Skin of body (tissue), 2 donors: ENCODE results near the gene FBXL7. TPM values are rescaled to one million over a fixed set of nuclear protein-coding genes. Genes with fewer than 3 reads are reported as not detected.

Source experiments
- DNase-seq: peaks from one replicate; lab custom pipeline; 2025; lab: John Stamatoyannopoulos, UW
- total RNA-seq: library from RNA; depleted of rRNA; stranded (reverse); fragments of >200 nt; gene quantifications from one replicate; pipeline ENCODE4 v1.2.3, GENCODE V29; 2014

The FBXL7 gene
- total RNA-seq, 1 donor from 2014 or later: 8.6 TPM

DNA sequence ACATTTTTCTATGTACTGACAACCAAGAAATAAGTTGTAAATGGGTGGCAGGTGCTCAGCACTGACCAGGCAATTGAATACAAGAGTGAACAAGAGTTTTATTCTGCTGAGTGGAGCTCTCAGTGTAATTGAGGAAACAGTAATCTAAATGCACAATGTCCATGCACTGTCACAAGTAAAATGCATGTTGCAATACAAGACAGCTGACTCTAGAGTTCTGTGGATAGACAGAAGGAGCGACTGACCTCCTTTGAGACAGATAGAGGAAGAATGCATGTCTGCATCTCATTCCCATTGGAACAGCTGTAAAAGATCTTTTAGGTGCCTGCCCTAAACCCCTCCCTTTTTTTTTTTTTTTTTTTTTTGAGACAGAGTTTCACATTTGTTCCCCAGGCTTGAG, 299.0 kb downstream of the FBXL7 start:
- DNase-seq: no peak

DNA sequence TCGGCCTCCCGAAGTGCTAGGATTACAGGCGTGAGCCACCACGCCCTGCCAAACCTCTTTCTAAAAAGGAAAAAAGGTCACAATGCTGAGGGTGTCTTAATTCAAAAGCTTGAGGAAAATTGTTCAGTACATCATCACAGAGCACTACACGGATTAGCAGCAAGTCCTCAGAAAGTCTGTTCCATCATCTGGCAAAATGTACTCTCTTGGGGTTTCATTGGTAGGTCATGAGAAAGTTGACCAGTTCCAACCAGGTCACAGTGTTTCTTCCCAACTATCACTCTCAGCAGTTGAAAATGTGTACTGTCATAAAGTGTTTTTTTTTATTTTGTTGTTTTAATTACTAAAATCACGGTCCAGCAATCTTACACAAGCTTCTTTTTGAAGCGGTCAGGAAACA, 299.6 kb downstream of the FBXL7 start:
- no peak for DNase-seq

DNA sequence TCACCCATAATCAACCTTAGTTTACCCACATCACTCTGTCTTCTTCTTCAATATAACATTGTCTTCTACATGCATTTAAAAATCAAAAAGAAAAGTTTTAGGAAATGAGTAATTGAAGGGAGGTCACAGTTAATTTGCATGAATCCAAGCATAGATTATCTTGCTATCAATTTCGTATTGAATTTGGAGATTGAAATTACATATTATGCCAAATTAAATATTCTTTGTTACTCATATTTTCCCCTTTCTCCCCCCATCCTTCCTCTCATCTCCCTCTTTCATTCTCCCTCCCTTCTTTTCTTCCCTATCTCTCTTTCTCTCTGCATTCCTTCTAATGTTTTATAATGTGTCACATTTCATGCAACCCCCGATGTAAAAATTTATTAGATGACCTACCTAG, 303.3 kb downstream of the FBXL7 start:
- DNase-seq: no peak

DNA sequence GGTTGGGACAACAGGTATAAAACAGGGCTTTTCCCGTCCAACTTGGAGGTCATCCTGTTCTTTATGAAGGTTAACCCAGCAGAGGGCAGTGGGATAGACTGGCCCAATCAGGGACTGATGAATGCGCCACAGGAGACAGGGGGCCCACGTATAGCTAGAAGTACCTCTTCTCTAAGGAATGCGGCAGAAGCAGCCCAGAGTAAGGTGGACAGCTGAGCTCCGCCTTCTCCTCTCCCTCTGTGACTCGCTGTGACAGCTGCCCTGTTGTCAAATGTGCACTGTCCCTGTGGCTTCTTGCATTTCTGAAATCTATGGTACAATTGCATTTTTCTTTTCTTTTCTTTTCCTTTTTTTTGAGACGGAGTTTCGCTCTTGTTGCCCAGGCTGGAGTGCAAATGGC, 306.6 kb downstream of the FBXL7 start:
- no peak for DNase-seq

DNA sequence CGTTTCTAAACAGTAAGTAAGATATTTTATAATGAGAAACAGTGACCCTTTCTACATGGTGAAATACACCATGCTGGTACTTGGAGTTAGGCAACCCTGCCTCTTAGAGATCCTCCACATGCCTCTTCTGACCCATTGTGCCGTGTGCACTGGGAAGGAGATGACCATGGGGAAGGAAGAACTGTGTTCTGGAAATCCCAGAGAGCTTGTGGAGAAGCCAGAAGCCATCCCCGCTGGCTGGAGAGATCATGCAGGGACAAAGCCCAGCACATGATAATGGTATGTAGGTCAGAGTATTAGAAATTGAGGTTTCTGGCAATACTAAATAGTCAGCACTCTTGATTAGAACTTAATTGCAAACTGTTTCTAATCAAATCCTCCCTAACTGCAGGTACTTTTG, 307.3 kb downstream of the FBXL7 start:
- no peak for DNase-seq

DNA sequence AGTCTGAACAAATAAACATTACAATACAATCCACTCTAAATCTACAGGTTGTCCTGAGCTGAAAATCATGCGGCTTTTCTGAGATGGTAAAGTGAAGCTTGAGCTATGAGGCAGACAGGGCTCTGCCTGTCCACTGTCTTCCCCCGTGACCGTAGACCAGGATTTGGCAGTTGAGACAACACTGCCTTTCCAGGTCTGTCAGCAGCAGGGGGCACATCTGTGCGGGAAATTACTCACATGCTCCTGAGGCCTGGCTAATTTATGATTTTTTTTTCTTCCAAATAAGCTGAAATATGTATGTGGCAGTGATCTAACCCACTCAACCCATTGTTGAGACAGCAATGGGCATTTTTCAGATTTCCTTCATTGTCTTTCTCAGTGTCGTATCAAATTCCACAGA, 307.9 kb downstream of the FBXL7 start:
- no peak for DNase-seq

DNA sequence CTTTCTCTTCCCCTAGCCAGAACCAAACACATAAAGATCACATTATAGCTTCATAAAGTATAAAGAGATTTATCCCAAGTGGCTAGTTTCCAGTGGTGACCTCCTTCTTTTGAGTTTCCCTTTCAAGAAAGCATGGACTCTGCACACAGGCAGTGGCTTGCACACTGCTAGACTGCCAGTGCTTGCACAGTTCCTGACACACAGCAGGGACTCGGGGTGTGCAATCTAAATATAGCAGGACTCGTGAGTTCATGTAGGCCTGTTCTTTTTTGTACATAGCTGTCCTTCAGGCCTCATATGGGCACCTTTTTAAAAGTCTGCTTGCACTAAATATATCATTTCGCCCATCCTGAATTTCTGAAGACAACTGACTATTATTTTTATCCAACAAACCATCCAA, 308.6 kb downstream of the FBXL7 start:
- DNase-seq: no peak

DNA sequence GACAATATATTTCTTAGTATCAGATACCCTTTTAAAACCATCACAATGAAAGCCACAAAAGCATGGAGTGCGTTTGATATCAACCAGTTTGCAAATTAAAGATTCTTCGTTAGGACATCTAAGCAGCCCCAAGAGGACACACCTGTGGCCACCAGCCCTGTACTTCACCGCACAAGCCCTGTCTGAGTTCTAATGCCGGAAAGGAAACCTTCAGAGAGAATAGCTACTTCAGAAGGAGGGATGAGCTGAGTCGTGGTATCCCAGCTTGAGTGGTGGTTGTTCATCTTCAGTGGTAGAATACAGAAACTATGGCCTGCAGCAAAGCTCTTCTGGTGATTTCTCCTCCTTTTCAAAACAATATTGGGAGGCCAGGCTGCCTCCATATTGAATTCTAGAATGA, 319.6 kb downstream of the FBXL7 start:
- DNase-seq: no peak

DNA sequence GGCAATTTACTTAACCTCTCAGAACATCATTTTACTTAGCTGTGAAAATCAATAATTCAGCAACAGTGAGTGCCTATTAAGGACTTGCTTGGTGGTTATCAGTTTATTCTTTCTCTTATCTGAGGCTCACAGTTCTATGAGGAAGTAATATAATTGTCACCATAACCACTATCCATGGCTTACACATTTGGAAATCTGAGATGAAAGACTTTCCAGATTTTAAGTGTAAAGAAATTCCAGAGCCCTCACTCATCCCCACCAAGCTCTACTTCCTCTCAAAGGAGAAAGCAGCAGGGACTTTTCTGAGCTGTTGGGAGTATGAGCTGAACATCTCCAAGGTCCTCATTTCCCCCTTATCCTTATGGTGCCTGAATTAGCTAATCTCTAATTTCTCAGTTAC, 321.5 kb downstream of the FBXL7 start:
- DNase-seq: no peak

DNA sequence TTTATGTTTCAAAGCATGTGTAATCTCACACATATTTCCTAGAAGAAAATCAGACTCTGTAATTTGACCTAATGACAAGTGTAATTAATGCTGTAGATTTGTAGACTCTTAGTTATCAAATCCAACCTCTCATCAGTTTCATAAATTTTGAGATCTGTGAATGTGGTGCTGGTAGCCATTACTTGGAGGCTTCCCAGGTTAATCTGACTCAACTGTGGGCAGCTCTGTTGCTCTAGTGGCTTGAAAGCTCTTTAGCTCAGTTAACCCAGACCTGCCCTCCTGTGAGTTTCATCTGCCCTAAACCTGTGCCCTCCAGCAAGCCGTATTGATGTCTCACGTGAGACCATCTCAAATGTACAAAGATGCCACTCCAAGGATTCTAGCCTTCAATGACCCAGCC, 323.4 kb downstream of the FBXL7 start:
- no peak for DNase-seq

DNA sequence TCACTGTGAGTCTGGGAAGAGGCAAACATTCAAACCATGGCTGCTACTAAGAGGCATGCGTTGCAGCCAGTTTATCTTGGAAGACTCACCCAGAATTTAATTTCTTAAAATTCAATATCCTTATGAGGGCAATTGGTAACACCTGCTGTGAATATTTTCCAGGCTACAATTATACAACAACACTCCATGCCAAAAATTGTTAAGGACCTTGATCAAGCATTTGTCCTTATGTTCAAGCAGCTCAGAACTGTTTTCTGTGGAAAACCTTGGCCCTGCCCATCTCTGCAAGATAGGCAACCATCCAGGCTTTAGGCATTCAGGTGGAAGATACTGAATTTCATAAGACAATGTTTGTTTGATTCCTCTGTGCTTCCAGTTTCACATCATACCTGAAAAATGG, 327.8 kb downstream of the FBXL7 start:
- DNase-seq: no peak

DNA sequence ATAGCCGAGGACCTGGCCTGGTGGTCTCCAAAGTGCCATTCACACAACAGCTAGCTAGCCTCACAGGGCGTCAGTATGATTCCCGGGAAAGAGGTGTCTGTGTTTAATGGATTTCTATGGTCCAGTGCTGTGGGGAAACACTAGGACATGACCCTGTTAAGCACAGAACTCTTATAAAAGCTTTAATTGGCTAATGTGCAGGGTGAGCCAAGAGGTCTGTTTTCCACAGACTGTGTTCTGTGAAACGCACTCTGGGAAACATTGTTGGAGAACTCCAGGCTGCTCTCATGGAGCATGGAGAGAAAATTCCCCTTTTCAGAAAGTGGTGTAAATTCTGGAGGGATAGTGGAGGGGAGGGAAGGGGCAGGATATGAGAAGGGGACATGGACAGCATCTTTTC, 331.4 kb downstream of the FBXL7 start:
- DNase-seq: no peak

DNA sequence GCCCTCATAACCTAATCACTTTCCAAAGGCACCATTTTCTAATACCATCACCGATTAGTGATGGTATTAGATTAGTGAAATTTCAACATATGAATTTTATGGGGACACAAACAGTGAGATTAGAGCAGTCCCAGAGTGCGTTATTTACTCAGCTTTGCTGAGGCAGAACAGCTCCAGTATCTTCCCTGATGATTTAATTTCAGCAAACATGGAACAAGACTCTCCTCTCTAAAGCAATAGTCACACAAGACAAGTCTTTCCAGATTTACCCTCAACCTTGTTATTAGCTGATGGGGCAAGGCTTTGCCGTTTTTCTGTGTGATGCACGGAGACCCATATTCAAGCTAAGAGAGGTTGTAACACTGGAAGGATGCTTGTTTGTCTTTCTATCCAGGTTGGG, 333.4 kb downstream of the FBXL7 start:
- DNase-seq: no peak

DNA sequence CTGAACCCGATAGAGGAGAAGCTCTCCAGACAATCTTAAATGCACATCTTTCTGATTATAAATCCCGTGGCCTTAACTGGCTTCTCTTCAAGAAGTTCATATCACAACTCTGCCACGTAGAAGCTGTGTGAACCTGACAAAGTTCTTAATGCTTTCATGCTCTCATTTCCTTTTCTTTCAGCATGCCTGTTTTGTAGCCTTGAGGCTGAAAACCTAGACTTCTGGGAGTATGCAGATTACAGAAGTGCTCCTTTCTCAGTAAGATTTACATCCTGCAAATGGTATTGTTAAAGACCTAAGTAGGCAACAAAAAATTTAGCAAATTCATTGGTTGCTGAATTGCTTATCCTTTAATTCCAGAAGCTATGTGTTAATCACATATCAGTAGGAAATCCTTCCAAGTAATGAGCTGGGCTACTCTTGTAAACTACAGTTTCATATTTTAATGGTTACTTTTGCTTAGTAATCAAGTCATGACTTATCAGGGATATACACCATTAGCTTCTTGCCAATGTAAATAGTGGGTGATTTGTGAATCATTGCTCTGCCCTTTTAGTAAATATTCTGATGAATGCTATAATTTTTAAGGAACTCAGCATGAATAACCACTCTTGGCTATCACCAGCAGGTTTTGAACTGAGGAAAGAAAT, 334.7 kb downstream of the FBXL7 start:
- no peak for DNase-seq

DNA sequence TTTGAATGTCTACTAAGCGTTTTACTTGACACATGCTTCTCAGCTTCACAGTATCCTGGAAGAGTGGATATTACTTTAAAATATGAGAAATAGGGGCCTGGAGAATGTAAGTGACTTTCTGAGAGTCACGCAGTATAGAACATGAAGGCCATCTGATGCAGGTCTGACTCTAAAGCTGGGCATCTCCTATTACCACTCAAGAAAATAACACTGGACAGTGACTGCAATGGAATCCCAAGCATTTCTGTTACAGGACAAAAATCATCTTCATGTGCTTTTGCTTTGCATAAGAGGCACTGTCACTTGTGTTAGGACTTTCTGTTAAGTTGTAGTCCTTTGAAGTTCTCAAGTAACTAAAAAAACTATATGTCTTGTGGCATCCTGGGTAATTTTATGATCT, 335.5 kb downstream of the FBXL7 start:
- DNase-seq: no peak

DNA sequence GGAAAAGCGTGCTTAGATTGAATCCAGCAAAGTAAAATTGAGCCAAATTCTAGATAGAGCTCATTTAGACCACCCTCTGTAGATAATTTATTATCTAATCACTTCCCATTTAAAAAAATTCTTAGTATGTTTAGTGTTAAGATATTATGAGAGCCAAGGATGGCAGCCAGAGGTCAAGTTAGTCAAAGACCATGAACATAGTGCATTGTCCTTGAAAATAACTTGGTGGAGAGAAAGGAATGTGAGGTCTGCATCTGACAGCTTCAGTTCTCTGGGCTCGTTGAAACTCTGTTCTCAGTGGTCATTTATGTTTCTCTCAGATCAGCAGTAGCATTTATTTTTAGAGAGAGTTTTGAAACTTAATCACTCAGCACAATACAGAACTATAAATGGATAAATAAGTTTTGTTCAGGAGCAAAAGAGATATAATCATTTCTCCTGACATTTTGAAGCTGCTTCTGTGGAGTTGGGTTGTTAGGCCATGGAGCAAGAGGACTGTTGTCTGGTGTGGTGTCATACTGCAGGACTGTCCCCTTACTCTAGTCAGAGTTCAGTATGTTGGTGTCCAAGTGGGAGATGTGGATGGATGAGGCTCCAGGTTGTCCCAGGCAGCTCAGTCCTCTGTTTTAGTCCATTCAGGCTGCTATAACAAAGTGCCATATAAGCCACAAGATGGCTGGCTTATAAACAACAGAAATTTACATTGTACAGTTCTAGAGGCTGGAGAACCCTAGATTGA, 337.7 kb downstream of the FBXL7 start:
- DNase-seq: no peak

DNA sequence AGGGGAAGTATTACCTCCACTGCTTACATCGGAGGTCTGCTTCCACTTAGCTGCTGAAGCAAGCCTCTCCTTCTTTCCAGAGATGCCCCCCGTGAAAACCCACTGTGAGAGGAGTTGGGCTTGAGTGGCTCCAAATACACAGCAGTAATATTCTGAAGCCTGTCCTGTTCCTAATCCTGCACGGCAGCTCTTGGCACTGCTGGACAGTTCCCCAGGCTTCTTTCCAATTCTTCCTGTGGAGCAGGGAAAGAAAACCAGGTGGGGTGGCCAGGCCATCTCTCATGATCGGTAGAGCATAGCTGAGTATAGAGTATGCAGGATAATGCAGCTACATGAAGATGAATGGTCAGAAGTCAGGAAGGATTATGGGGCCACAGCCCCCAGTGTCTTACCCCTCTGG, 344.3 kb downstream of the FBXL7 start:
- DNase-seq: no peak

DNA sequence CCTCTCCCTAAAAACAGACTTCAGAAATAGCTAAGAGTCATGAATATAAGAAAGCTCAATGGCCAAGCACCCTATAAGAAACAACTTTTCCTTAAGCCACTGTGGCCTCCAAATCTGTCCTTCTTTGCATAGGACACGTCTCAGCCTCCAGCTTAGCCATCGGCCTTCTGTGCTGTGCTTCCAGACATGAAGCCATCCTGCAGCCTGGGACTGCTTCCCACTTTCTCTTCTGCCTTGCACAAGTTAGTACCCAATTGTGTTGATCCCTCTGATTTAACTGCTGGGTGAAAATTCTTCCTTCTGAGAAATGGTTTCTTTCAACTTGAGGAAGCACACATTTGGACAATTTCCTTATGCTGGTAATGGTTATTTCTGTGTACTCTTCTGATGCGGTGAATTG, 344.9 kb downstream of the FBXL7 start:
- no peak for DNase-seq

DNA sequence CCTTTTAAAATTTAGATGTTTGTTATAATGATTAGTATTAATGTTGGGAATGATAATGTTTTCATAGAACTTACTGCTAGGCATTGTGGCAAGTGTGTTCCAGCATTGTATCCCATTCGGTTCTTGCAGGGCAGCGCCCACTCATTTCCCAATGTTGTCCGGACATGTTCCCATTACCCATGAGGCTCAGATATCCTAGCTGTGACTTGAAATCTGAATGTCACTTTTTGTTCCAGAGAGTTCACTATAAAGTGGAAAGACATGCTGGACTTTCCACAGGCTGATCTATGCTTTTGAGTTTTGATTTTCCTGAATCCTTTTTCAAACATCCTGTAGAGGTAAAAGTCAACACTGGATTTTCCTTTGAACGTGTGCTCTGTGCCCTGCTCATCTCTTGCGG, 350.6 kb downstream of the FBXL7 start:
- DNase-seq: no peak

DNA sequence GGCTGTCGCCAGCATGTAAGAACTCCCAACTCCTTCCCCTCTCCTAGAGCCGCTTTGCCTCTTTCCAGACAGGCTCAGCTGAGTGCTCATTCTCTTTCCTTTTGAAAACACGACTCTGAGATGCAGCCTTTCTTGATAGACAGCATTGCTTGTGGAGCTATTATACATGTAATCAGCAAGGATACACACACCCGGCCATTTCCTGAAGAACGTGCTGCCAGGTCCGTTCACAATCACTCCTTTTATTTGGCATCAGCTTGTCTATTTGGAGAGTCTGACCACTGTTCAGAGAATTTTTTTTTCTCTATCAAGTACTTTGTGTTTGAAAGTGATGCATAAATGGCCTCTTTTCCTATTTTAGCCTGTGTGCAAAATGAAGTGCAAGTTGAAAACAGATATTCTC, 351.0 kb downstream of the FBXL7 start:
- no peak for DNase-seq

DNA sequence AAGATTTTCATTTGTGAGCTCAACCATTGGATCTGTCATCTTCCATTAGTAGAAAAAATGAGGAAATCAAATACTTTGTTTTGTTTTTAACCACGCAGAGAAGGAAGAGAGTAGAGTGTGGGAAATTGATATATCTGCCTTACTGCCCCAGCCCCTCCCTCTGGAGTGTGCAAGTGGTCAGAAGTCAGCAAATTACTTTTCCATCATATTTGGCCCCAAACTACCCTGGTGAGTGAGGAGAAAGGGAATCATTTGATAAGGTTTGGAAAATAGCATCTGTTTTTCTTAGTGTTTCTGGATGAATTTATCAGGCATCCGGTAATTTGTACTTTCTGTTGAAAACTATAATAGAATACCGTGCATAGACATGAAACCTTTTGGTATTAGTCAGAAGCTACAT, 352.2 kb downstream of the FBXL7 start:
- DNase-seq: no peak

DNA sequence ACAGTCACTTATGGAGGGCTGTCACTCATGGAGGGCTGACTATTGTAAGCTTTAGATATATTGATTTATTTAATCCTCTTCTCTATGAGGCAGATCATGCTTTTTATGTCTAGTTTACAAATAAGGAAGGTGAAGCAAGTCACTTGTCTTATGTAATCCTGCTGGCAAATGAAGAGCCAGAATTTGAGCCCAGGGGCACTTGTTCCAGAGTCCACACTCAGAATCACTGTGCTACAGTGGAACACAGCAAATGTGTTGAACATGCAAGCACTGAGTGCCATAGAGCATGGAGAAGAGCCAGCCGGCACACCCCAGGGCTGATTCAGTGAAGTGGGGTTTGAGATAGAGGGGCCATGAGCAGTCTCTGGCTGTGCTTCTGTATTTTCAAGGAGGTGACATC, 353.0 kb downstream of the FBXL7 start:
- DNase-seq: no peak

DNA sequence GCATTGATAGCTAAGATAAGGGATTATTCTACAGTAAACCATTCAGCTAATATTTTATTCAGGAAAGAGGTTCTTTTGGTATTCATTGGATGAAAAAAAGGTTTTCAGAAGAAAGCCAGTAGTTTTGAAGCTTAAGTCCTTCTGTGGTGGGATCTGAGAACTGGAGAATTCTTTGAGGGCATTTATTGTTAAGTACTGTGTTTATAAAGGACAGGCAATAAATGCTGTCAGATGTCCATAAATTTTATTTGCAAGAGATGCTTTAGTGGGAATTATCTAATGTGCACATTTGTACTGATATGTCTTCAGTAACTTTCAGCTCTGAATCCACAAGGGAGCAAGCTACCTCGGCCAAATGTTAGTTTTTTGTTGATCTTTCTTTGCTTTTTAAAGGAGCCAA, 358.3 kb downstream of the FBXL7 start:
- DNase-seq: no peak
